Stimulated activated CD8-positive, alpha-beta memory T cell treated with anti-CD3 and anti-CD28 coated beads, Interleukin-15, amount 100 ng/mL, for 48 hours (primary cell): Measurements from ENCODE around the gene FXYD6.

ENCODE experiments used
- DNase-seq, 2 donors: peaks; one replicate each; pipeline ENCODE4 v3.0.0-alpha.2; 2020; ENCODE audit warnings: low read depth in 2 of 2

FXYD6 gene

DNA sequence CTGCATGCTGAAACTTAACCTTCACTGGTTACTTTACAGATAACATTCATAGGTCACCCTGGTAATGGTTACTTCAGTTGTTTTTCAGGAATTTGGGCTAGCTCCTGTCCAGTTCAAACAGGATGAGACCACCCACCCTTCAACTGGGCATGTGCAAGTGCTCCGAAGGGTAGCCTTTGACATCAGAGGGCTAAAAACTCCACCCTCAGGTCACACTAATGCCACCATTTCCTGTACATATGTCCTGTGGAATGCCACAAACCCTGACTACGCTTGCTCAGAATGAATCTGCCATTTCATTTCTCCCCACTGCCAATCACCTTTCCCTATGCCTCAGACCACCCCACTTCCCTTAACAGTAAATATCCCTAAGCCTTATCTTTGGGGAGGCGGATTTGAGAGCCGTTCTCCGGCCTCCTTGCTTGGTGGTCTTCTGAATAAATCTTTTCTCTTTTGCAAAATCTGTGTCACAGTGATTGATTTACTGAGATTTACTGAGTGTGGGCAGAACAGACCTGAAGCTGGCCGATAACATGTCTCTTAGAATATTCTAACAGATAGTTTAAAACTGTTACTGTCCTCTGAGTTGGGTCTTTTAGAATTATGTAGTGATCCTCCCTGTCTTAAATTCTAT lies 26.6 kb downstream of the FXYD6 start:
- no peak for DNase-seq

GRCh38 chr11:117843666-117844484 lies 32.6 kb downstream of the FXYD6 start:
- DNase-seq = peak; percentile 53 to 58

GRCh38 chr11:117842131-117842941 lies 34.1 kb downstream of the FXYD6 start:
- no peak for DNase-seq

DNA sequence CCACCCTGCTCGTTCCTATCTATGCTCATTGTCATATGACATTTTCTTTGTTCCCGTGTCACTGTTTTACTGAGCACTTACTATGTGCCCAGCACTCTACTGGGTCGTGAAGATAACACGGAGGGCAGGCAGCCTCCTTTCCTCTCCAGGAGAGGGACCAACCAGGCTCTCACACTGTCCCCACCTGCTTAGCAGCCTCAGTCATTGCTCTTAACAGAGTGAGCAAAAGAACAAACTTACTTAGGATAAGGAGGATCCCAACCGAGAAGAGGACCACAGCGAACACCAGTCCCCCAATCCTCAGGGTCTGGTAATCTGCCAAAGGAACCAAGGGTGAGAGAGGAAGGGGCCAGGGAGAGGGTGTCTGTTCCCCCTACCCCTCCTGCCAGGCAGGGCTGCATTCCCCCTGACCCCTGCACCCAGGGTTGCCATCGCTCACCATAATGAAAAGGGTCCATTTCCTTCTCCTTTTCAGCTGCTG lies 34.9 kb downstream of the FXYD6 start:
- no peak for DNase-seq

DNA sequence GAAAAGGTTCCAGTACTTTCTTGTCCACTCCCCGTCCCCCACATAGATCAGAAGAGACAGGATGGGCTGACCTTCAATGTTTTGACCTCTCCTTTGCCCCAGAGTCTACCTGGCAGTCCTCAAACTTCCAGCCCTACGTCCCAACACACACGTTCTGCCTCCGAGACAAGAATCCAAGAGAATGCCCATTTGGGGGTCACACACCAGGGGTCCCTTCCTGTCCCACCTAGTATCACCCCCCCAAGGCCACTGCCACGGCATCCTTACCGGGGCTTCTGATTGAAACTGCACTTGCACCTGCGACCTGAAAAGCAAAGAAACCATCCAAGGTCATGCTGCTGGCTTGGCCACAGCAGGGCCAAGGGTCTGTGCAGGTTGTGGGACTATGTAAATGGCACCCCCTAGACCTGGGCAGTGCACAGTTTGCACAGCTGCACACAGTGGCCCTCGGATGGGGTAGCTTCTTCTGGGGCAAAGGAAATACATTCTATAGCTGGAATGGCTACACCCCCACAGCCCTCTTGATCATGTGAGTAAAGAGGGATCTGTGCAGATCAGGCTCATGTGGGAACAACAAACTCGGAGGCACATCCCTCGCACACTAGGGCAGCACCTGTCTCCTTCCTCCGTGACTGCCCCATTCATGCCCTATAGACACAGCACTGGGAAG lies 35.4 kb downstream of the FXYD6 start:
- DNase-seq = no peak

GRCh38 chr11:117839936-117840813 lies 36.3 kb downstream of the FXYD6 start:
- no peak for DNase-seq

DNA sequence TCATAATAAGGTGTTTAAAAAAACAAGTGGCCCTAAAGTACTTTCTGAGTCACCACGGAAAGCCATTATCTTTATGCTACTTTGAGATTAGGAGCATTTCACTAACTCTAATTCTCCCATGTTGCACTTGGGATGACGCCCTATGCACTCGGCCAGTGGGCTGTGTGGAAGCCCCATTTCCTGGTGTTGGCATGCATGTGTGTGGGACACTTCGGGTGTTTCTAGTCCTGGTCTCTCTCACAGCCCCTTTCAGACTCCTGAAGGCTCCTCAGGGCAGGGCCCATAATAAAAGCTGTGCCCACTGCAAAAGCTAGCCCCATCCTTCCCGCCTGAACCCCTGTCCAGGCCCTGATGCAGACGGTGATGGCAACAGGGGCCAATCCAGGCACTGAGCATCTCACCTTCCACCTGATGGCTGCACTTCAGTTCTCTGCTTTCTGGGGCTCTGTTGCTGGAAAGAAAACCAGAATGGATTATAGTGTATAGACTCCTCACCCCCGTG lies 37.0 kb downstream of the FXYD6 start:
- no peak for DNase-seq

DNA sequence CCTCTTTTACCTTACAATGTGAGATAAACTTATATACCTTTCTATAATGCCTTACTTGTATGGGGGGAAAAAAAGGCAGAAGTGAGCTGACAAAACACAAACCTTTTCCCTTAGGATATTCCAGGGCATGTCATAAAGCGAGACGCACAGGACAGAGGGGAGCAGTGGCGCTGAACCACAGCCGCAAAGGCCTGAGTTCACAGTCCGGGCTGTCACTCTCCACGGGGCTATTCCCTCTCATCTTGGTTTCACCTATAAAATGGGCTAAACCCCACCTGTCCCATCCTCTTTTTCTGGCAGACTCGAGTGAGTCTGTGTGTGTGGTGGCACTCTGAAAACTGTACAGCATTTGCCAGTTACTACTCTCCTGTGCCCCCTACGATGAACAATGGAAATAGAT lies 37.6 kb downstream of the FXYD6 start:
- no peak for DNase-seq

- no peak for DNase-seq
Observed at GRCh38 chr11:117837791-117838190, 38.7 kb downstream of the FXYD6 start.

GRCh38 chr11:117837070-117837776 lies 39.2 kb downstream of the FXYD6 start:
- DNase-seq = no peak

- DNase-seq = no peak
Observed at GRCh38 chr11:117836077-117836960, 40.1 kb downstream of the FXYD6 start.

DNA sequence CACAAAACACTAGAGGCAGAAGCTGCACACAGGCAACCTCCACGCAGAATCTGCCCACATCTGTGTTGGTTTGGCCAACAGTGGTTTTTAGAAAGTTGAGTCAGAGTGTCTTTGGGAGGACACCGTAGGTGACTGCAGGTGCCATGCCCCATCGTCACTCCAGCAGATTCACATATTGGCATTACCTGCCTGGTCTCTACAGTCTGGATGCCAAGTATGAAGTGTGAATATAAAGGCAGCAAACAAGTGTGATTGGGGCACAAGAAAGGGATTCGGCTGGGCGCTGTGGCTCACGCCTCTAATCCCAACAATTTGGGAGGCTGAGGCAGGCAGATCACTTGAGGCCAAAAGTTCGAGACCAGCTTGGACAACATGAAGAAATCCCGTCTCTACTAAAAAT lies 40.9 kb downstream of the FXYD6 start:
- DNase-seq = no peak

DNA sequence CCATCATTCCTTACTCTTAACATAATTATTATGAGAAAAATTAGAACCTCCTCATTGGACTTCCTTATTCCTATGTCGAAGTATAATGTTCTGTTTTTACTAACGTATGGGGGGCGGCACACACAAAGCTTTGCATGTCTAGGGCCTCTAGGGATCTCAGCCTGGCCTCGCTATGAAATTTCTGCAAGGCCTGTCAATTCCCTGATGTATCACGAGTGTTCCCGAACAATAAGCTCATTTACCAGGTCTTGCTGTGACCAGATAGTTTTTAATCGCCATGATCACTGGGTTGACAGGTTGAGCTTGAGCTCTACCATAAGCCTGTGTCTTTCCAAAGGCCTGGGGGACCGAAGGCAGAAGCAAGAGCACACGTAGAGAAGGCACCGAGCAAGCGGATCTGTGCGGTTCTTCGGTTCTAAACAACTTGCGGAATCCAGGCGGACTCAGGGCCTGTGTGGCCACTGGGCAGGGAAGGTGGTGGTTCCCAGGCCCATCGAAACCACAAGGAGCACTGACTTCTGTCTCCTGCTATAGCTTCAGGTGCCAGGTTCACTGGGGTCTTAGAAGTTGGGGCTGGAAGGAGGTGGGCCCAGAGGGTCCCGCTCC lies 41.5 kb downstream of the FXYD6 start:
- DNase-seq = no peak

DNA sequence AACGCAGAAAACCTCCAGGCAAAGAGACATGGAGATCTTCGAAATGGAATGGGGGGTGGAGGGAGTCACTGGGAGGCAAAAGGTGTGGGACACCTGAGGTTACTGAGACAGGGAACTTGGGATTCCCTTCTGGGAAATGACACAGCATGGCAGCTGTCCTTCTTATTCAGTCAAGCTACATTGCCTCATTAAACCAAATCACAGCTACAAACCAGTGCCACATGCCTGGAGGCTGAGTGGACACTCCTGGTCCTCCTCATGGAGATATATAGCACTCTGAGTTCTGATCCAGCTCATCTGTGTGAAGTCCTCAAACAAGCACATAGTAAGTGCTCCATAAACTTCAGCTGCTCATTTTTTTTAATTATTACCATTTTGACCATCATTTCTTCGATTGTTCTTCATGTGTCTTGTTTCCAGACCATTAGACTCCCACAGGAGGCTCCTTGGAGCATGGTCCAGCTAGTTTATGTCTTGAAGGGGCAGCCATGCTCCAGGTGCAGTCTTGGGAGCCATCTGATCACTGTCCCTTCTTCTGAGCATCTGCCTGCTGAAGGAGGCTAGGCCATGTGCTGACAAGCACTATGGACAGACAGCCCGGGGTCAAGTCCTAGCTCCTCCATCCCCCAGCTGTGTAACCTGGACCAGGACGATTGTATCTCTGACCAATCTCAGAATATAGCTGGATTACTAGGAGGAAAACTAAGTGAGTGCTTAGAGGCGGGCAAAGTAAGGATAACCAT lies 42.2 kb downstream of the FXYD6 start:
- DNase-seq = no peak

- DNase-seq = no peak
Observed at GRCh38 chr11:117833401-117833891, 43.0 kb downstream of the FXYD6 start.

- DNase-seq = no peak
Observed at GRCh38 chr11:117832511-117832910, 43.9 kb downstream of the FXYD6 start.

DNA sequence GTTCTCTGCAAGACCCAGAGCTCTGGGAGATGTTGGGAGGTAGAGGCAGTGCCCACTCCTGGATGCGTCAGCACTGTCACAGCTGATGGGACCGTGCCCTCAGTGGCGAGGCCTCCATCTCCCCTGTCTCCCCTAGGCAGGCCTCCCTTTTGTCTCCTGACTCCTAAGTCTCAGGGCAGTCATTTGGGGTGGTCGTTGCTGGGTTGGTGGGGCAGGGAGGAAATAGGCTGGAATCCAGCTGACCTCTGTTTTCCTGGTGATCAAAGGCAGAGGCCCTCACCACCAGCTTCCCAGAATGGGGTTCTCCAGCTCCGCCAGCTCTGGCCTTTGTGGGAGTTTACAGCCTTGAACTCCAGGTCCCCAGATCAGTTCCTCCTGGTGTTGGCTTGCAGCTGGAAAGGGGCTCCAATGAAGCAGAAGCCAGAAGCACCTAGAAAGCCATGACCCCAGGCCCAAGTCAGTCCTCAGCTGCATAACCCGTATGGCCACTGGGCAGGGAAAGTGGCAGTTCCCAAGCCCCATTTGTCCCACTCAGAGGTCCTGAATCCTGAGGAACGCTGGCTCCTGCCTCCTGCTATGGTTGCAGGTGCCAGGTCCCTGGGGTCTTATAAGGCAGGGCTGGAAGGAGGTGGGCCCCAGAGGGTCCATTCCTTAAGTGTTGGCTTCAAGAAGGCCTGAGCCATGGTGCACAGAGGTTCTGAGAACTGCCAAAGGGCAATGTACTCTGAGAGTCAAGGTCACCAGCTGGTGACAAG lies 44.6 kb downstream of the FXYD6 start:
- no peak for DNase-seq
